ENCODE measurements around the gene GABARAP. TPM values are rescaled to one million over a fixed set of nuclear protein-coding genes. Genes with fewer than 3 reads are reported as not detected.

GABARAP gene
- total and polyA plus RNA-seq, 2 of the 13 experiments (the other 11 are each of a cell fraction or from before 2014, with no cell fraction given): 161 to 310 TPM

DNA sequence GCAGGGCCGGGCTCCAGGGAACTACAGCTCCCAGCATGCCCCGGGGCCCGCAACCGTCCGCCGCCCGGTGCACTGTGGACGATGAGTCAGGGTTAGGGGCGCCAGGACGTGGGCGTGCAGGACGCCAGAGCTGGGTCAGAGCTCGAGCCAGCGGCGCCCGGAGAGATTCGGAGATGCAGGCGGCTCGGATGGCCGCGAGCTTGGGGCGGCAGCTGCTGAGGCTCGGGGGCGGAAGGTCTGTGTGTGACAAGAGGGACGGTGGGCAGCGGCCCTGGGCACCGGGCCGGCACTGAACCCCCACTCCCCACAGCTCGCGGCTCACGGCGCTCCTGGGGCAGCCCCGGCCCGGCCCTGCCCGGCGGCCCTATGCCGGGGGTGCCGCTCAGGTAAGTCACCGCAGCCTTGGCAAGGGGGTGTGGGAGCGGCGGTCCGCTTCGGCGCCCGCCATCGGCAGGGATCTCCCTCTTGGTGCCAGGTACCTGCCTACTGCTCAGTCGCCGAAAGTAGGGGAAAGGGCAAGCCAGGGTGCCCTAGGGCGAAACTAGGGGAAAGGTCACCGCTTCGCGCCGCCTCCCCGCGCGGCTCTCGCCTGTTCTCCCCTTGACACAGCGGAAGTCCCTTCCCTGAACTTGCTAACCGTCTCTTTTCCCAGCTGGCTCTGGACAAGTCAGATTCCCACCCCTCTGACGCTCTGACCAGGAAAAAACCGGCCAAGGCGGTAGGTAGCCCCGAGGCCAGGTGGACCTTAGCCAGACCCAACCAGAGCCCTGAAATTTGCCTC lies 22.2 kb downstream of the GABARAP start, which contains the start of the genes ACADVL and DLG4 (continued):
- TF ChIP-seq MAX (IDR thresholded peaks at IDR 0.05): peak; percentile 41; the same call in 1 of the 2 replicates
- 0 out of 2 replicates have a peak, but pooled peaks have one; percentile 36 for TF ChIP-seq MTA1 (CRISPR knock-in tag; IDR thresholded peaks at IDR 0.05; ENCODE audit: borderline replicate concordance)
- no peak; the same call in 1 of the 2 replicates for TF ChIP-seq ZXDC (CRISPR knock-in tag; IDR thresholded peaks at IDR 0.05)
- peak; percentile 12; the same call in 1 of the 2 replicates for TF ChIP-seq ZNF205 (CRISPR knock-in tag; IDR thresholded peaks at IDR 0.05)
- TF ChIP-seq MTA3 (CRISPR knock-in tag; IDR thresholded peaks at IDR 0.05): no peak
- peak; percentile 92 for TF ChIP-seq ZNF407 (CRISPR knock-in tag; IDR thresholded peaks at IDR 0.05; ENCODE audit: not compliant biosample characterization)
- TF ChIP-seq SMAD3 (CRISPR knock-in tag; IDR thresholded peaks at IDR 0.05): 0 out of 2 replicates have a peak, but pooled peaks have one; percentile 35
- TF ChIP-seq NFKBIZ (CRISPR knock-in tag; IDR thresholded peaks at IDR 0.05): peak; percentile 36
- TF ChIP-seq ZNF841 (CRISPR knock-in tag; IDR thresholded peaks at IDR 0.05; ENCODE audit: borderline replicate concordance): peak; percentile 74; the same call in 1 of the 2 replicates
- peak; percentile 47; the same call in 1 of the 2 replicates for TF ChIP-seq PAXIP1 (CRISPR knock-in tag; conservative IDR thresholded peaks at IDR 0.05)
- 0 out of 2 replicates have a peak, but pooled peaks have one; percentile 72 for TF ChIP-seq ZBTB42 (CRISPR knock-in tag; IDR thresholded peaks at IDR 0.05)
- no peak for TF ChIP-seq NONO (IDR thresholded peaks at IDR 0.05)
- TF ChIP-seq NONO (CRISPR knock-in tag; conservative IDR thresholded peaks at IDR 0.05): peak; percentile 66
